ENCODE results near the gene PLB1. TPM values are rescaled to one million over a fixed set of nuclear protein-coding genes. Genes with fewer than 3 reads are reported as not detected.
"Not testable (repeated sequence)": the region's sequence is repeated elsewhere in the genome, so short reads cannot be mapped to it uniquely, and the experiment has no call there.

The PLB1 gene
- polyA plus RNA-seq, 1 donor: 3.2 TPM

GRCh38 chr2:28546242-28546641 lies 50.4 kb downstream of the PLB1 start:
- Histone ChIP-seq H3K27me3 (ENCODE audit: control insufficient read depth, insufficient read depth, low read length) (no peaks in the 10 kb centered on the region), H3K36me3 (ENCODE audit: control insufficient read depth, insufficient read depth, low read length) (peaks cover 9% of the 10 kb centered on the region), H3K4me3 (ENCODE audit: low read length) (no peak overlapping the region), H3K4me1 (ENCODE audit: control insufficient read depth, insufficient read depth, low read length) (peaks cover 59% of the 10 kb centered on the region), H3K9me3 (ENCODE audit: control insufficient read depth, low read depth, low read length) (no peaks in the 10 kb centered on the region), H3K27ac (ENCODE audit: low read length) (peak overlapping the region; percentile 89)
- peak; percentile 23 to 67 for DNase-seq
- no CpG with 5 or more reads among the region's 7 CpGs for WGBS (ENCODE audit: insufficient coverage, low lambda C conversion rate)

GRCh38 chr2:28547223-28547860 lies 51.5 kb downstream of the PLB1 start:
- H3K27ac ChIP-seq (ENCODE audit: low read length): peak overlapping the region; percentile 89
- H3K4me1 ChIP-seq (ENCODE audit: control insufficient read depth, insufficient read depth, low read length): peaks cover 59% of the 10 kb centered on the region
- H3K4me3 ChIP-seq (ENCODE audit: low read length): no peak overlapping the region
- peaks cover 9% of the 10 kb centered on the region for H3K36me3 ChIP-seq (ENCODE audit: control insufficient read depth, insufficient read depth, low read length)
- H3K27me3 ChIP-seq (ENCODE audit: control insufficient read depth, insufficient read depth, low read length): no peaks in the 10 kb centered on the region
- no peaks in the 10 kb centered on the region for H3K9me3 ChIP-seq (ENCODE audit: control insufficient read depth, low read depth, low read length)
- peak; percentile 37 to 77 for DNase-seq
- WGBS (ENCODE audit: insufficient coverage, low lambda C conversion rate): no CpG with 5 or more reads among the region's 7 CpGs

- Histone ChIP-seq H3K27ac (ENCODE audit: low read length) (peak overlapping the region; percentile 89), H3K36me3 (ENCODE audit: control insufficient read depth, insufficient read depth, low read length) (peaks cover 10% of the 10 kb centered on the region), H3K4me3 (ENCODE audit: low read length) (no peak overlapping the region), H3K4me1 (ENCODE audit: control insufficient read depth, insufficient read depth, low read length) (peaks cover 59% of the 10 kb centered on the region), H3K27me3 (ENCODE audit: control insufficient read depth, insufficient read depth, low read length) (no peaks in the 10 kb centered on the region), H3K9me3 (ENCODE audit: control insufficient read depth, low read depth, low read length) (no peaks in the 10 kb centered on the region)
- DNase-seq: peak in 1 of 2 donors; percentile 26
- no CpG with 5 or more reads among the region's 10 CpGs for WGBS (ENCODE audit: insufficient coverage, low lambda C conversion rate)
Measured at GRCh38 chr2:28547906-28548600, 52.2 kb downstream of the PLB1 start.

- H3K9me3 ChIP-seq (ENCODE audit: control insufficient read depth, low read depth, low read length); H3K27me3 ChIP-seq (ENCODE audit: control insufficient read depth, insufficient read depth, low read length); H3K4me3 ChIP-seq (ENCODE audit: low read length); H3K27ac ChIP-seq (ENCODE audit: low read length); DNase-seq: not testable (repeated sequence)
- 100% methylated on average over 1 of the region's 10 CpGs for WGBS (ENCODE audit: insufficient coverage, low lambda C conversion rate)
- Histone ChIP-seq H3K4me1 (ENCODE audit: control insufficient read depth, insufficient read depth, low read length) (peaks cover 36% of the 10 kb centered on the region), H3K36me3 (ENCODE audit: control insufficient read depth, insufficient read depth, low read length) (peaks cover 12% of the 10 kb centered on the region)
Measured at GRCh38 chr2:28550345-28550744, 54.5 kb downstream of the PLB1 start.

- peak in 1 of 2 donors; percentile 34 for DNase-seq
- Histone ChIP-seq H3K4me3 (ENCODE audit: low read length) (no peak overlapping the region), H3K9me3 (ENCODE audit: control insufficient read depth, low read depth, low read length) (no peaks in the 10 kb centered on the region), H3K4me1 (ENCODE audit: control insufficient read depth, insufficient read depth, low read length) (peaks cover 32% of the 10 kb centered on the region), H3K27ac (ENCODE audit: low read length) (no peak overlapping the region), H3K36me3 (ENCODE audit: control insufficient read depth, insufficient read depth, low read length) (peaks cover 12% of the 10 kb centered on the region), H3K27me3 (ENCODE audit: control insufficient read depth, insufficient read depth, low read length) (no peaks in the 10 kb centered on the region)
- 40% methylated on average over 1 of the region's 3 CpGs for WGBS (ENCODE audit: insufficient coverage, low lambda C conversion rate)
Measured at GRCh38 chr2:28552045-28552823, 56.4 kb downstream of the PLB1 start.

DNA sequence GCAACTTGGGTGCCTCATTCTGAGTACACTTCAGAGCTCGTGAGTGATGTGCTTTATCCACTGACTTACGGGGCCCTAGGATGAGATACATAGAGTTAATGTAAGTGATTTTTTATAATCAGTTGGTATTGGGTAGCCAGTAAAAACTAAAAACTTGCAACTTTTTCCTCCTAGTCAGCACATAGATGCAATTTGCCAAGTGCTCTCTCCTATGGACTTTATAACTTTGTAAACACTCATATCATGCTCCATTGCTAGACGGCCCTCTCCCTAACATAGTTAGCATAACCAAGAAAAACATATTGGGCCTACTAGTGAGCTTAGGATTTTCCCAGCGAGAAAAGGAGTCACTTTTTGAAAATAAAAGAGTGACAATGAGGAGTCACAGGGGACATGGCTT lies 60.4 kb downstream of the PLB1 start:
- Histone ChIP-seq H3K4me3 (ENCODE audit: low read length) (no peak overlapping the region), H3K9me3 (ENCODE audit: control insufficient read depth, low read depth, low read length) (no peaks in the 10 kb centered on the region), H3K27me3 (ENCODE audit: control insufficient read depth, insufficient read depth, low read length) (no peaks in the 10 kb centered on the region), H3K4me1 (ENCODE audit: control insufficient read depth, insufficient read depth, low read length) (peaks cover 28% of the 10 kb centered on the region), H3K36me3 (ENCODE audit: control insufficient read depth, insufficient read depth, low read length) (peaks cover 8% of the 10 kb centered on the region), H3K27ac (ENCODE audit: low read length) (peak overlapping the region; percentile 77)
- peak; percentile 37 to 71 for DNase-seq
- 14% methylated on average over 1 of the region's 4 CpGs for WGBS (ENCODE audit: insufficient coverage, low lambda C conversion rate)

DNA sequence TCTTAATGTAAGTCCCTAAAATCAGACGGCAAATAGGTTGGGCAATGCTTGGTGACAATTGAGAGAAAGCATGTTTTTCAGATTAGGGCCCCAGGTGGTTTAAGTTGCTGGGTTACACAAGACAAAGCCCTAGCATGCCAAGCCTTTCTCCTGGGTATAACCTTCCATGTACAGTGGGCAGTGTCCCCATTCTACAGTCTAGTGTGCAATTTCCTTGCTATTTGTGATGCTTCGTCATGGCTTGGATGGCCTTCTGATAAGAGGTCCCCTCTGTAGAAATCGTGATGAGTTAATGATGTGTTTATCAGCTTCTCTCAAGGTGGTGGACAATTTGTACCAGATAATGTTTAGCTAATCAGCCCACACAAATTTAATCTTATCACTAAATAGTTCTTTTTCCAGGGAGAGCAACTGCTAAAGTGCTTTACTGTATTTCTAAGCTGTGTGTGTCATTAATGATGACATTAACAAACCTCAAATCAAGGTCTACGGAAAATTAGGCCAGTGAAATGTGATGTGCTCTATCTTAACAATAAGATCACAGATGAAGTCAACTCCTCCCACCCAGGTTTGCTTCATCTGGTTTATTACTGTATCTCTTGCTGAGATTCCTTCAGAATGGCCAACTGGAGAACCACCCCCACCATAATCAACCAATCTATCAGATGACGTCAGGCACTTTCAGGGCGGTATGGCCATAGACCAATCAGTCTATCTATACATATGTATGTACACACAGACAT lies 61.7 kb downstream of the PLB1 start:
- H3K4me1 ChIP-seq (ENCODE audit: control insufficient read depth, insufficient read depth, low read length): peaks cover 28% of the 10 kb centered on the region
- peak; percentile 53 to 62 for DNase-seq
- H3K4me3 ChIP-seq (ENCODE audit: low read length): no peak overlapping the region
- no peaks in the 10 kb centered on the region for H3K9me3 ChIP-seq (ENCODE audit: control insufficient read depth, low read depth, low read length)
- peaks cover 6% of the 10 kb centered on the region for H3K36me3 ChIP-seq (ENCODE audit: control insufficient read depth, insufficient read depth, low read length)
- peak overlapping the region; percentile 77 for H3K27ac ChIP-seq (ENCODE audit: low read length)
- 20% methylated on average over 1 of the region's 6 CpGs for WGBS (ENCODE audit: insufficient coverage, low lambda C conversion rate)
- no peaks in the 10 kb centered on the region for H3K27me3 ChIP-seq (ENCODE audit: control insufficient read depth, insufficient read depth, low read length)

GRCh38 chr2:28558158-28558820 lies 62.4 kb downstream of the PLB1 start:
- Histone ChIP-seq H3K4me1 (ENCODE audit: control insufficient read depth, insufficient read depth, low read length) (peaks cover 28% of the 10 kb centered on the region), H3K27me3 (ENCODE audit: control insufficient read depth, insufficient read depth, low read length) (no peaks in the 10 kb centered on the region), H3K36me3 (ENCODE audit: control insufficient read depth, insufficient read depth, low read length) (peaks cover 5% of the 10 kb centered on the region), H3K4me3 (ENCODE audit: low read length) (no peak overlapping the region), H3K27ac (ENCODE audit: low read length) (peak overlapping the region; percentile 77), H3K9me3 (ENCODE audit: control insufficient read depth, low read depth, low read length) (no peaks in the 10 kb centered on the region)
- DNase-seq: peak in 1 of 2 donors; percentile 37
- 90% methylated on average over 2 of the region's 5 CpGs for WGBS (ENCODE audit: insufficient coverage, low lambda C conversion rate)

GRCh38 chr2:28558918-28559317 lies 63.1 kb downstream of the PLB1 start:
- Histone ChIP-seq H3K27me3 (ENCODE audit: control insufficient read depth, insufficient read depth, low read length) (no peaks in the 10 kb centered on the region), H3K4me1 (ENCODE audit: control insufficient read depth, insufficient read depth, low read length) (peaks cover 28% of the 10 kb centered on the region), H3K4me3 (ENCODE audit: low read length) (no peak overlapping the region), H3K36me3 (ENCODE audit: control insufficient read depth, insufficient read depth, low read length) (peaks cover 2% of the 10 kb centered on the region), H3K9me3 (ENCODE audit: control insufficient read depth, low read depth, low read length) (no peaks in the 10 kb centered on the region), H3K27ac (ENCODE audit: low read length) (no peak overlapping the region)
- DNase-seq: no peak
- WGBS (ENCODE audit: insufficient coverage, low lambda C conversion rate): 80% methylated on average over 1 of the region's 4 CpGs

All from large intestine (tissue), 3 donors.